GM23338 (cell line): ENCODE data around the gene SULT1B1. TPM values are rescaled to one million over a fixed set of nuclear protein-coding genes. Genes with fewer than 3 reads are reported as not detected.

Source experiments
- ATAC-seq: fragments of 200-7000 bp; cut with Tn5 transposase; 3 replicates; pipeline ENCODE4 v1.9.1; 2020
- DNase-seq: peaks from one replicate; pipeline ENCODE4 v3.0.0-alpha.2; 2015; ENCODE audit warnings: low spot score
- H2AFZ ChIP-seq: fragments of 200-600 bp; sonication (generic); 2 replicates; pipeline ENCODE4 v1.8.0; 2016; ENCODE audit warnings: antibody characterized with exemption, mild to moderate bottlenecking, moderate library complexity
- H3F3A ChIP-seq: fragments of 200-600 bp; sonication (generic); replicated peaks from 2 replicates; pipeline ENCODE4 v1.8.0; 2017; ENCODE audit warnings: antibody characterized with exemption, mixed run types, low read depth
- H3K27ac ChIP-seq: fragments of 200-600 bp; sonication (generic); 2 replicates; pipeline ENCODE4 v1.6.1; 2016; ENCODE audit warnings: low read depth
- H3K27me3 ChIP-seq: fragments of 200-600 bp; sonication (generic); 2 replicates; pipeline ENCODE4 v1.8.0; 2016; ENCODE audit warnings: mild to moderate bottlenecking, mixed run types, moderate library complexity; ENCODE audit not compliant: insufficient read depth
- H3K36me3 ChIP-seq: fragments of 200-600 bp; sonication (generic); 2 replicates; pipeline ENCODE4 v1.8.0; 2016; ENCODE audit warnings: mild to moderate bottlenecking; ENCODE audit not compliant: insufficient read depth
- H3K4me1 ChIP-seq: fragments of 200-600 bp; sonication (generic); 2 replicates; pipeline ENCODE4 v1.8.0; 2016; ENCODE audit warnings: mild to moderate bottlenecking, moderate library complexity; ENCODE audit not compliant: insufficient read depth
- H3K4me2 ChIP-seq: fragments of 200-600 bp; sonication (generic); 2 replicates; pipeline ENCODE4 v1.7.1; 2017; ENCODE audit warnings: mixed run types
- H3K4me3 ChIP-seq: fragments of 200-600 bp; sonication (generic); 2 replicates; pipeline ENCODE4 v1.6.1; 2016; ENCODE audit warnings: mixed run types
- H3K79me2 ChIP-seq: fragments of 200-600 bp; sonication (generic); replicated peaks from 2 replicates; pipeline ENCODE4 v1.8.0; 2017; ENCODE audit warnings: mild to moderate bottlenecking; ENCODE audit not compliant: insufficient read depth
- H3K9me2 ChIP-seq: fragments of 200-600 bp; sonication (generic); 2 replicates; pipeline ENCODE4 v1.8.0; 2017; ENCODE audit not compliant: insufficient read depth
- H4K20me1 ChIP-seq: fragments of 200-600 bp; sonication (generic); replicated peaks from 2 replicates; pipeline ENCODE4 v1.8.0; 2017; ENCODE audit warnings: mild to moderate bottlenecking; ENCODE audit not compliant: insufficient read depth
- H3K27ac Mint-ChIP-seq: 2 replicates; pipeline ENCODE4 v1.8.0; 2020; ENCODE audit warnings: inconsistent platforms, mild to moderate bottlenecking, moderate library complexity, mixed read lengths
- H3K27me3 Mint-ChIP-seq: 3 replicates; pipeline ENCODE4 v1.8.0; 2022; ENCODE audit warnings: low read depth, mild to moderate bottlenecking, moderate library complexity, mixed read lengths, inconsistent platforms; ENCODE audit not compliant: insufficient read depth, poor library complexity
- H3K36me3 Mint-ChIP-seq: 3 replicates; pipeline ENCODE4 v1.8.0; 2021; ENCODE audit warnings: low read depth, mild to moderate bottlenecking, inconsistent platforms, moderate library complexity, mixed read lengths
- H3K4me1 Mint-ChIP-seq: 3 replicates; pipeline ENCODE4 v1.8.0; 2020; ENCODE audit warnings: mild to moderate bottlenecking, inconsistent platforms, mixed read lengths
- H3K4me3 Mint-ChIP-seq: 3 replicates; pipeline ENCODE4 v1.8.0; 2021; ENCODE audit warnings: moderate library complexity, mild to moderate bottlenecking, inconsistent platforms, mixed read lengths
- H3K9me3 Mint-ChIP-seq: 3 replicates; pipeline ENCODE4 v1.8.0; 2020; ENCODE audit warnings: moderate library complexity, mild to moderate bottlenecking, inconsistent platforms, mixed read lengths
- EZH2phosphoT487 ChIP-seq: fragments of 200-600 bp; sonication (generic); IDR thresholded peaks from one replicate; pipeline ENCODE4 v1.8.1; 2018; ENCODE audit warnings: antibody characterized with exemption; ENCODE audit not compliant: unreplicated experiment
- STAT1 ChIP-seq: IDR thresholded peaks from one replicate; pipeline ENCODE4 v1.6.1; 2016; ENCODE audit warnings: antibody characterized with exemption; ENCODE audit not compliant: unreplicated experiment
- ZNF331 ChIP-seq: fragments of 250-450 bp; sonication (Bioruptor Pico); IDR thresholded peaks from 2 replicates; pipeline ENCODE4 v1.5.0; 2020; ENCODE audit warnings: low read depth, mild to moderate bottlenecking, moderate library complexity
- polyA plus RNA-seq: library from polyadenylated mRNA; unstranded; fragments of >200 nt; fragmentation: Nextera tagmentation; extraction: Ambion mirVana; gene quantifications from 2 replicates; pipeline ENCODE4 v1.2.1, GENCODE V29; 2016
- total RNA-seq: library from RNA; depleted of rRNA; stranded (reverse); fragments of >200 nt; shearing (Covaris generic); gene quantifications from 2 replicates; pipeline ENCODE4 v1.2.3, GENCODE V29; 2014
- TF ChIP-seq, protein P1 (sequence below): fragments of 250-450 bp; sonication (Bioruptor Pico); IDR thresholded peaks from 2 replicates; pipeline ENCODE4 v1.5.0; 2020; ENCODE audit warnings: mild to moderate bottlenecking, moderate library complexity
- TF ChIP-seq, protein P2 (sequence below): IDR thresholded peaks from one replicate; pipeline ENCODE4 v1.6.1; 2018; ENCODE audit warnings: antibody characterized with exemption; ENCODE audit not compliant: unreplicated experiment

The SULT1B1 gene
- total and polyA plus RNA-seq, 2 experiments from 2014 or later: not detected

DNA sequence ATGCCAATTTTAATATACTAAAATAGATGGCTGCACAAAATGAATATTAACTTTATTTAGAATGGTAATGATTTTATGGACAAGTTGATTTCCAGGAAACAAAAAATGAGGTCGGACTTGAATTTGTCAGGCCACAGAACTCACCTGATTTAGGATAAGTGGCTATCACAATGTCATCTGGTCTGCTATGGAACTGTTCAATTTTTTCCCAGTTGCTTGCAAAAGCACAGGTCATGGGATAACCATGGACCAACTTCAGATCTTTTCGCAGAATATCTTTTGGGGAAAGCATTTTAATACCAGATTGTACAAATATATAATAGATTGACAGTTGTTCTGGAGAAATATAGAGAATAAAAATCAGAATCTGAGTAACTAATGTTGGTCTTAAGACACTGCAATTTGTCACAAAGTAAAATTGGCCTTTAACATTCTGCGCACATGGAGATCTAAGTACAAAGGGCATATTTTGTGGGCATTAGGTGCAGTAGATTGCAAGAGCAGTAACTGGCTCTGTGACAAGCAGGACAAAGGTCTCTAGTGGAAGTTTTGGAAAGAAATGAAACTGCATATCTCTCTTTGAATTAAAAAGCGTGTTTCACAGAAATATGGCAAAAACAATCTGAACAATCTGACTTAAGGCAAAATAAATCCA is 5.4 kb downstream of the SULT1B1 start (continued):
- TF ChIP-seq, protein P1, sequence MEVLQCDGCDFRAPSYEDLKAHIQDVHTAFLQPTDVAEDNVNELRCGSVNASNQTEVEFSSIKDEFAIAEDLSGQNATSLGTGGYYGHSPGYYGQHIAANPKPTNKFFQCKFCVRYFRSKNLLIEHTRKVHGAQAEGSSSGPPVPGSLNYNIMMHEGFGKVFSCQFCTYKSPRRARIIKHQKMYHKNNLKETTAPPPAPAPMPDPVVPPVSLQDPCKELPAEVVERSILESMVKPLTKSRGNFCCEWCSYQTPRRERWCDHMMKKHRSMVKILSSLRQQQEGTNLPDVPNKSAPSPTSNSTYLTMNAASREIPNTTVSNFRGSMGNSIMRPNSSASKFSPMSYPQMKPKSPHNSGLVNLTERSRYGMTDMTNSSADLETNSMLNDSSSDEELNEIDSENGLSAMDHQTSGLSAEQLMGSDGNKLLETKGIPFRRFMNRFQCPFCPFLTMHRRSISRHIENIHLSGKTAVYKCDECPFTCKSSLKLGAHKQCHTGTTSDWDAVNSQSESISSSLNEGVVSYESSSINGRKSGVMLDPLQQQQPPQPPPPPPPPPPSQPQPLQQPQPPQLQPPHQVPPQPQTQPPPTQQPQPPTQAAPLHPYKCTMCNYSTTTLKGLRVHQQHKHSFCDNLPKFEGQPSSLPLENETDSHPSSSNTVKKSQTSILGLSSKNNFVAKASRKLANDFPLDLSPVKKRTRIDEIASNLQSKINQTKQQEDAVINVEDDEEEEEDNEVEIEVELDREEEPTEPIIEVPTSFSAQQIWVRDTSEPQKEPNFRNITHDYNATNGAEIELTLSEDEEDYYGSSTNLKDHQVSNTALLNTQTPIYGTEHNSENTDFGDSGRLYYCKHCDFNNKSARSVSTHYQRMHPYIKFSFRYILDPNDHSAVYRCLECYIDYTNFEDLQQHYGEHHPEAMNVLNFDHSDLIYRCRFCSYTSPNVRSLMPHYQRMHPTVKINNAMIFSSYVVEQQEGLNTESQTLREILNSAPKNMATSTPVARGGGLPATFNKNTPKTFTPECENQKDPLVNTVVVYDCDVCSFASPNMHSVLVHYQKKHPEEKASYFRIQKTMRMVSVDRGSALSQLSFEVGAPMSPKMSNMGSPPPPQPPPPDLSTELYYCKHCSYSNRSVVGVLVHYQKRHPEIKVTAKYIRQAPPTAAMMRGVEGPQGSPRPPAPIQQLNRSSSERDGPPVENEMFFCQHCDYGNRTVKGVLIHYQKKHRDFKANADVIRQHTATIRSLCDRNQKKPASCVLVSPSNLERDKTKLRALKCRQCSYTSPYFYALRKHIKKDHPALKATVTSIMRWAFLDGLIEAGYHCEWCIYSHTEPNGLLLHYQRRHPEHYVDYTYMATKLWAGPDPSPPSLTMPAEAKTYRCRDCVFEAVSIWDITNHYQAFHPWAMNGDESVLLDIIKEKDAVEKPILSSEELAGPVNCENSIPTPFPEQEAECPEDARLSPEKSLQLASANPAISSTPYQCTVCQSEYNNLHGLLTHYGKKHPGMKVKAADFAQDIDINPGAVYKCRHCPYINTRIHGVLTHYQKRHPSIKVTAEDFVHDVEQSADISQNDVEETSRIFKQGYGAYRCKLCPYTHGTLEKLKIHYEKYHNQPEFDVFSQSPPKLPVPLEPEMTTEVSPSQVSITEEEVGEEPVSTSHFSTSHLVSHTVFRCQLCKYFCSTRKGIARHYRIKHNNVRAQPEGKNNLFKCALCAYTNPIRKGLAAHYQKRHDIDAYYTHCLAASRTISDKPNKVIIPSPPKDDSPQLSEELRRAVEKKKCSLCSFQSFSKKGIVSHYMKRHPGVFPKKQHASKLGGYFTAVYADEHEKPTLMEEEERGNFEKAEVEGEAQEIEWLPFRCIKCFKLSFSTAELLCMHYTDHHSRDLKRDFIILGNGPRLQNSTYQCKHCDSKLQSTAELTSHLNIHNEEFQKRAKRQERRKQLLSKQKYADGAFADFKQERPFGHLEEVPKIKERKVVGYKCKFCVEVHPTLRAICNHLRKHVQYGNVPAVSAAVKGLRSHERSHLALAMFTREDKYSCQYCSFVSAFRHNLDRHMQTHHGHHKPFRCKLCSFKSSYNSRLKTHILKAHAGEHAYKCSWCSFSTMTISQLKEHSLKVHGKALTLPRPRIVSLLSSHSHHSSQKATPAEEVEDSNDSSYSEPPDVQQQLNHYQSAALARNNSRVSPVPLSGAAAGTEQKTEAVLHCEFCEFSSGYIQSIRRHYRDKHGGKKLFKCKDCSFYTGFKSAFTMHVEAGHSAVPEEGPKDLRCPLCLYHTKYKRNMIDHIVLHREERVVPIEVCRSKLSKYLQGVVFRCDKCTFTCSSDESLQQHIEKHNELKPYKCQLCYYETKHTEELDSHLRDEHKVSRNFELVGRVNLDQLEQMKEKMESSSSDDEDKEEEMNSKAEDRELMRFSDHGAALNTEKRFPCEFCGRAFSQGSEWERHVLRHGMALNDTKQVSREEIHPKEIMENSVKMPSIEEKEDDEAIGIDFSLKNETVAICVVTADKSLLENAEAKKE: no peak
- no peak for TF ChIP-seq EZH2phosphoT487

DNA sequence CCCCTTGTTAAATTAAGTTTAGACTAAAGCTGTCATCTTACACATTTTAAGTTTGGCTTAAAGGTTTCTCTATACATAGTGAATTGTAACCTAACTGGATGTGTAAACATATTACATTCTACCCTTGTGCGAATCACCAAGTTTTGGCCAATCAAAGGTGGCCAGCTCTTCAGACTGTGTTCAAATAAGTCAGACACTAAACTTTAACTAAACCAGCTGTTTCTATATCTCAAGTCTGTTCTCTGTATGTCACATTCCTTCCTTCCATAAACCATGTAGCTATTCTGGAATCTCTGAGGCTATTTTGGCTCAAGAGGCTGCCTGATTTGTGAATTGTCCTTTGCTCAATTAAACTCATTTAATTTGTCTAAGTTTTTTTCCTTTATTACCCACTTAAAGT is 6.7 kb downstream of the SULT1B1 start:
- Histone ChIP-seq H3K79me2 (no peaks in the 10 kb centered on the region), H4K20me1 (no peaks in the 10 kb centered on the region), H3K9me2 (no peaks in the 10 kb centered on the region), H3K4me2 (no peak overlapping the region), H3F3A (no peaks in the 10 kb centered on the region), H3K27ac (no peak overlapping the region), H3K4me3 (no peak overlapping the region), H2AFZ (no peak overlapping the region), H3K27me3 (no peaks in the 10 kb centered on the region), H3K4me1 (no peaks in the 10 kb centered on the region), H3K36me3 (no peaks in the 10 kb centered on the region)
- H3K27ac Mint-ChIP-seq: no peak overlapping the region
- H3K27me3 Mint-ChIP-seq: no peaks in the 10 kb centered on the region
- no peaks in the 10 kb centered on the region for H3K4me1 Mint-ChIP-seq
- H3K4me3 Mint-ChIP-seq: no peak overlapping the region
- no peaks in the 10 kb centered on the region for H3K9me3 Mint-ChIP-seq
- DNase-seq (no peak), ATAC-seq (no peak)
- H3K36me3 Mint-ChIP-seq: no peaks in the 10 kb centered on the region
- TF ChIP-seq, protein P2, sequence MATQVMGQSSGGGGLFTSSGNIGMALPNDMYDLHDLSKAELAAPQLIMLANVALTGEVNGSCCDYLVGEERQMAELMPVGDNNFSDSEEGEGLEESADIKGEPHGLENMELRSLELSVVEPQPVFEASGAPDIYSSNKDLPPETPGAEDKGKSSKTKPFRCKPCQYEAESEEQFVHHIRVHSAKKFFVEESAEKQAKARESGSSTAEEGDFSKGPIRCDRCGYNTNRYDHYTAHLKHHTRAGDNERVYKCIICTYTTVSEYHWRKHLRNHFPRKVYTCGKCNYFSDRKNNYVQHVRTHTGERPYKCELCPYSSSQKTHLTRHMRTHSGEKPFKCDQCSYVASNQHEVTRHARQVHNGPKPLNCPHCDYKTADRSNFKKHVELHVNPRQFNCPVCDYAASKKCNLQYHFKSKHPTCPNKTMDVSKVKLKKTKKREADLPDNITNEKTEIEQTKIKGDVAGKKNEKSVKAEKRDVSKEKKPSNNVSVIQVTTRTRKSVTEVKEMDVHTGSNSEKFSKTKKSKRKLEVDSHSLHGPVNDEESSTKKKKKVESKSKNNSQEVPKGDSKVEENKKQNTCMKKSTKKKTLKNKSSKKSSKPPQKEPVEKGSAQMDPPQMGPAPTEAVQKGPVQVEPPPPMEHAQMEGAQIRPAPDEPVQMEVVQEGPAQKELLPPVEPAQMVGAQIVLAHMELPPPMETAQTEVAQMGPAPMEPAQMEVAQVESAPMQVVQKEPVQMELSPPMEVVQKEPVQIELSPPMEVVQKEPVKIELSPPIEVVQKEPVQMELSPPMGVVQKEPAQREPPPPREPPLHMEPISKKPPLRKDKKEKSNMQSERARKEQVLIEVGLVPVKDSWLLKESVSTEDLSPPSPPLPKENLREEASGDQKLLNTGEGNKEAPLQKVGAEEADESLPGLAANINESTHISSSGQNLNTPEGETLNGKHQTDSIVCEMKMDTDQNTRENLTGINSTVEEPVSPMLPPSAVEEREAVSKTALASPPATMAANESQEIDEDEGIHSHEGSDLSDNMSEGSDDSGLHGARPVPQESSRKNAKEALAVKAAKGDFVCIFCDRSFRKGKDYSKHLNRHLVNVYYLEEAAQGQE: no peak
- TF ChIP-seq ZNF331 (no peak), STAT1 (no peak)
- TF ChIP-seq, protein P1: no peak
